Measurements from ENCODE around the gene TOR3A. TPM values are rescaled to one million over a fixed set of nuclear protein-coding genes. Genes with fewer than 3 reads are reported as not detected.

TOR3A gene
- total RNA-seq, 1 experiment from 2014 or later, result 70.8 TPM

GRCh38 chr1:179145521-179145920 is 63.7 kb downstream of the TOR3A start:
- peaks cover 25% of the 10 kb centered on the region for H3K4me1 ChIP-seq (ENCODE audit: insufficient read depth, low read length)
- TF ChIP-seq EZH2 (IDR thresholded peaks at IDR 0.05; ENCODE audit: low read length, unreplicated experiment) (no peak), EZH2phosphoT487 (IDR thresholded peaks at IDR 0.05; ENCODE audit: borderline replicate concordance, low read length) (no peak)
- TF ChIP-seq, protein P1, sequence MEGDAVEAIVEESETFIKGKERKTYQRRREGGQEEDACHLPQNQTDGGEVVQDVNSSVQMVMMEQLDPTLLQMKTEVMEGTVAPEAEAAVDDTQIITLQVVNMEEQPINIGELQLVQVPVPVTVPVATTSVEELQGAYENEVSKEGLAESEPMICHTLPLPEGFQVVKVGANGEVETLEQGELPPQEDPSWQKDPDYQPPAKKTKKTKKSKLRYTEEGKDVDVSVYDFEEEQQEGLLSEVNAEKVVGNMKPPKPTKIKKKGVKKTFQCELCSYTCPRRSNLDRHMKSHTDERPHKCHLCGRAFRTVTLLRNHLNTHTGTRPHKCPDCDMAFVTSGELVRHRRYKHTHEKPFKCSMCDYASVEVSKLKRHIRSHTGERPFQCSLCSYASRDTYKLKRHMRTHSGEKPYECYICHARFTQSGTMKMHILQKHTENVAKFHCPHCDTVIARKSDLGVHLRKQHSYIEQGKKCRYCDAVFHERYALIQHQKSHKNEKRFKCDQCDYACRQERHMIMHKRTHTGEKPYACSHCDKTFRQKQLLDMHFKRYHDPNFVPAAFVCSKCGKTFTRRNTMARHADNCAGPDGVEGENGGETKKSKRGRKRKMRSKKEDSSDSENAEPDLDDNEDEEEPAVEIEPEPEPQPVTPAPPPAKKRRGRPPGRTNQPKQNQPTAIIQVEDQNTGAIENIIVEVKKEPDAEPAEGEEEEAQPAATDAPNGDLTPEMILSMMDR (conservative IDR thresholded peaks at IDR 0.05; ENCODE audit: low read depth, low read length), result no peak
- no peaks in the 10 kb centered on the region for H3K27me3 ChIP-seq (ENCODE audit: low read length)
- intact Hi-C loops (cut with micrococcal nuclease), result no loop called here
- peaks cover 8% of the 10 kb centered on the region for H3F3A ChIP-seq (ENCODE audit: low read length, unreplicated experiment)
- CTCF ChIA-PET, result no interaction called here
- no peak overlapping the region for H2AFZ ChIP-seq (ENCODE audit: low read length)
- H3K27ac ChIP-seq (ENCODE audit: low read length), result peak overlapping the region; percentile 97
- H3K9me2 ChIP-seq (replicated peaks; ENCODE audit: low read length), result no peaks in the 10 kb centered on the region
- H3K4me2 ChIP-seq (ENCODE audit: low read length), result no peak overlapping the region
- no peaks in the 10 kb centered on the region for H3K9me3 ChIP-seq (ENCODE audit: low read length)
- BruUV-seq (replicated peaks), result no TSS peak
- H3K79me2 ChIP-seq (ENCODE audit: low read length), result peaks cover 43% of the 10 kb centered on the region
- H3K4me3 ChIP-seq (ENCODE audit: low read length), result no peak overlapping the region
- peak overlapping the region; percentile 60; the same call in 1 of the 2 replicates for H3K9ac ChIP-seq (ENCODE audit: low read length)
- ATAC-seq (no peak), DNase-seq (no peak)
- no peaks in the 10 kb centered on the region; the same call in 1 of the 2 replicates for H3K36me3 ChIP-seq (ENCODE audit: low read depth, low read length)
- H4K20me1 ChIP-seq (ENCODE audit: low read length), result peaks cover 7% of the 10 kb centered on the region; the same call in 1 of the 2 replicates
- POLR2A ChIA-PET (ENCODE audit: unreplicated experiment), result no interaction called here

Other genes starting within 250 kb of the TOR3A start
- not detected in 2 replicates for gene ANGPTL1, start 211.0 kb upstream of the TOR3A start, total RNA-seq (2014; rRNA removed)
- gene FAM20B, start 56.2 kb upstream of the TOR3A start, total RNA-seq (2014; rRNA removed), result 20.1 and 21.1 TPM in 2 replicates
- gene ABL2, start 147.6 kb downstream of the TOR3A start, total RNA-seq (2014; rRNA removed), result 15.9 and 19.2 TPM in 2 replicates
- gene SOAT1, start 211.7 kb downstream of the TOR3A start, total RNA-seq (2014; rRNA removed), result 8.6 and 10.5 TPM in 2 replicates

Data from PC-3 (cell line).